D721Med (cell line): ENCODE measurements around the gene GSAP.

Experiments
- DNase-seq: peaks from one replicate; pipeline ENCODE4 v3.0.0; 2011; ENCODE audit warnings: low spot score; ENCODE audit not compliant: insufficient read length
- FAIRE-seq: peaks from 2 replicates; lab custom pipeline; 2011; peaks lifted over from hg19 to GRCh38; lab: Jason Lieb, UNC
- TF ChIP-seq, protein P1 (sequence below): IDR thresholded peaks from 2 replicates; pipeline ENCODE4 v1.5.1; 2012; ENCODE audit warnings: mild to moderate bottlenecking, control low read depth; ENCODE audit not compliant: insufficient read depth; ENCODE audit errors: missing control alignments

The GSAP gene

DNA sequence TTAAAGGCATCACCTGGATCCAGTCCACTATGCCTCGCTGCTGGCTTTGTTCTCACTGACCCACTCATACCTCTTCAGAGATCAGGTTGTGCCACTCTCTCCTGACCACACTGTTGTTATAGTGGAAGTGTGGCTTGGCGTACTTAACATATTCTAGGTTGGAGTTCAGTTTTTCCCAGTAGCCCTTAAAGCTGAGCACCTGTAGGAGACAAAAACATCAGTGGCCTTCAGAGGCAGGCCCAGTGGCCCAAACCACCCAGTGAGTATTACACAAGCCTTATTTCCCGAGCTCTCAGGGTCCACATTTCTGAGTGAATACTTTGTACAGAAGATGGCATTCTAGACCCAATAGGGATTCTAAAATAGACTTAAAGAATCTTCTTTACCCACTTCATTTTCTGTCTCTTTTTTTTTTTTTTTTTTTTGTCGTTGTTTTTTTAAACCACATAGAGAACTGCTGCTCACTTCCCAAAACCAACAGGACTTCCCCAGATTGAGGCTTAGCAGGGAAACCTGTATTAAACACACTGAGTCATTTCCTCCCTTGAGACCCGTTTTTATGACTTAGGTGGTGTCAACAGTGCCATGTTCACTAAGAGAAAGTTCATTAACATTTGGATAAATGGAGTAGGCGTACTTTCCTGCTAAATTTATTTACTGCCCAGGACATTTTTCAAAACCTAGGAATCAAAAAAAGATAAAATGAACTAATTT is 85.8 kb downstream of the GSAP start:
- TF ChIP-seq, protein P1, sequence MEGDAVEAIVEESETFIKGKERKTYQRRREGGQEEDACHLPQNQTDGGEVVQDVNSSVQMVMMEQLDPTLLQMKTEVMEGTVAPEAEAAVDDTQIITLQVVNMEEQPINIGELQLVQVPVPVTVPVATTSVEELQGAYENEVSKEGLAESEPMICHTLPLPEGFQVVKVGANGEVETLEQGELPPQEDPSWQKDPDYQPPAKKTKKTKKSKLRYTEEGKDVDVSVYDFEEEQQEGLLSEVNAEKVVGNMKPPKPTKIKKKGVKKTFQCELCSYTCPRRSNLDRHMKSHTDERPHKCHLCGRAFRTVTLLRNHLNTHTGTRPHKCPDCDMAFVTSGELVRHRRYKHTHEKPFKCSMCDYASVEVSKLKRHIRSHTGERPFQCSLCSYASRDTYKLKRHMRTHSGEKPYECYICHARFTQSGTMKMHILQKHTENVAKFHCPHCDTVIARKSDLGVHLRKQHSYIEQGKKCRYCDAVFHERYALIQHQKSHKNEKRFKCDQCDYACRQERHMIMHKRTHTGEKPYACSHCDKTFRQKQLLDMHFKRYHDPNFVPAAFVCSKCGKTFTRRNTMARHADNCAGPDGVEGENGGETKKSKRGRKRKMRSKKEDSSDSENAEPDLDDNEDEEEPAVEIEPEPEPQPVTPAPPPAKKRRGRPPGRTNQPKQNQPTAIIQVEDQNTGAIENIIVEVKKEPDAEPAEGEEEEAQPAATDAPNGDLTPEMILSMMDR = no peak
- DNase-seq = no peak
- FAIRE-seq = no peak

DNA sequence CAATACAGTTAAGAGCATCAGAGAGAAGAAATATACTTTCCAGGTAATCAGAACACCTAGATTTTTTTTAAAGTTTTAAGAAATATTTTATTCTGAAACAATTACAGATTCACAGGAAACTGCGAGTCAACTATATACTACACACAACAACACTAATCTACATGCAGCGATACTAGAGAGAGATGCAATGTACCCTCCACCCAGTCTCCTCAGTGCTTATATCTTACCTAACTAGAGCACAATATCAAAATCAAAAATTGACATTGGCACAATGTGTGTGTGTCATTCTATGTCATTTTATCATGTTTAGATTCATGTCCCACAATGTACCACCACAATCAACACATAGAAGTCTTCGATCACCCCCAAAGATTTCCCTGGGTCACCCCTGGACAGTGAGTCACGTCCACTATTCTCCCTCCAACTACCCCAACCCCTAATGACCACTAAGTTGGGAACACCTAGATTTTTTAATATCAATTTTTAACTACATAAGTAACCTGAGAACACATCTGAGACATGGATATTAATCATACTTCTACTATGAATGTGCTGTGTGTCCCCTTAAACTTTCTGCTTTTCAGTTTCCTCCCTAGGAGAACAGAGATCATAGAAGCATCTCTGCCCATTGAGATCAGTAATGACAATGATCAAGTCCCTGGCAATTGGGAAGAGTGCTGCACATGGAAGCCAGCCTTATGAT is 86.5 kb downstream of the GSAP start:
- FAIRE-seq = no peak

DNA sequence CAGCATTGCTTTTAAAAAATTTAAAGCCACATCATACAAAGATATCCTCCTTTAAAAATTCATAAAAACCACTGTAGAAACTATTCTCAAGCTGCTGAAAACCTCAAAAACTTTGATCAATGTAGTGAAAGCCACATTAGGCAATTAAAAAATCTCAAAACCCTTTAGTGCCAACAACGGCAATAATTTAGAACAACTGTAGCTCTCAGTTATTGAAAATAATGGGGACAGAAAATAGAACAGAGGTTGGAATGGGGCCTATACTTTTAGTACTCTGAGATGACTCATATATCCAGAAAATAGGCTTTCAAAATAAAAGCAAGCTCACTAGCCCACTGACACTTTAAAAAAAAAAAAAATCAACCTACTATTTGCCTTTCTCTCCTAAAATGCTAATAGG is 87.5 kb downstream of the GSAP start:
- DNase-seq (no peak), FAIRE-seq (no peak)
- TF ChIP-seq, protein P1 = no peak

More for the DNA sequence above, 86.5 kb downstream of the GSAP start:
- no peak for DNase-seq
- TF ChIP-seq, protein P1 = no peak

DNA sequence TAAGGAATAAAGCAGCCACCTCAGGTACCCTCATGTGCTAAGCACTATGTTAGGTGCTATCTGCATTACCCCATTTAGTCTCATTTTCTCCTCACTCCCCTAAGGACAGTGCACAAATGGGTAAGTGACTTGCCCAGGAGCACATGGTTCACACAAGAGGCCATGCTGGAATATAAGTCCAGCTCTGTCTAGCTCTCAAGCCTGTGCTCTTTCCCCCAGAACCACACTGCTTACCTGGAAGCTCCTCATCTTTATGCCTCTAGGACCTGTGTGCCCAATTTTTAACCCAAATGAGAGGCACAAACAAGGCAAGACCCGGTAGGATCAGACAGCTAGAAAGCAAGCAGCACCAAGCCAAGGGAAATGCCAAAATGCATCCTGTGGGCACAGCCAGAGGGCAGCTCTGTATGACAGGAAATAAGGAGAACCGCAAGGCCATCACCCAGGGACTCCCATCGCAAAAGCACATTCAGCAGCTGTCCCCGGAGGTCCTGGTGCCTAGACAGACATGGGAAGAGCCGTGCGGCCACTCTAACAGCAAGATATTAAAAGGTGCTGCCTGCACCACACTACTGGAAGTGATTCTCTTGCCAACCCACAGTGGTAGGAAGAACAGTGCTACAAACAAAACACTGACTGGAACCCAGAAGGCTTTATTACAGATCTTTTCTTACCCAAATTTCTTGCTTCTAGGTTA is 88.1 kb downstream of the GSAP start:
- FAIRE-seq (no peak), DNase-seq (no peak)
- TF ChIP-seq, protein P1 = no peak

DNA sequence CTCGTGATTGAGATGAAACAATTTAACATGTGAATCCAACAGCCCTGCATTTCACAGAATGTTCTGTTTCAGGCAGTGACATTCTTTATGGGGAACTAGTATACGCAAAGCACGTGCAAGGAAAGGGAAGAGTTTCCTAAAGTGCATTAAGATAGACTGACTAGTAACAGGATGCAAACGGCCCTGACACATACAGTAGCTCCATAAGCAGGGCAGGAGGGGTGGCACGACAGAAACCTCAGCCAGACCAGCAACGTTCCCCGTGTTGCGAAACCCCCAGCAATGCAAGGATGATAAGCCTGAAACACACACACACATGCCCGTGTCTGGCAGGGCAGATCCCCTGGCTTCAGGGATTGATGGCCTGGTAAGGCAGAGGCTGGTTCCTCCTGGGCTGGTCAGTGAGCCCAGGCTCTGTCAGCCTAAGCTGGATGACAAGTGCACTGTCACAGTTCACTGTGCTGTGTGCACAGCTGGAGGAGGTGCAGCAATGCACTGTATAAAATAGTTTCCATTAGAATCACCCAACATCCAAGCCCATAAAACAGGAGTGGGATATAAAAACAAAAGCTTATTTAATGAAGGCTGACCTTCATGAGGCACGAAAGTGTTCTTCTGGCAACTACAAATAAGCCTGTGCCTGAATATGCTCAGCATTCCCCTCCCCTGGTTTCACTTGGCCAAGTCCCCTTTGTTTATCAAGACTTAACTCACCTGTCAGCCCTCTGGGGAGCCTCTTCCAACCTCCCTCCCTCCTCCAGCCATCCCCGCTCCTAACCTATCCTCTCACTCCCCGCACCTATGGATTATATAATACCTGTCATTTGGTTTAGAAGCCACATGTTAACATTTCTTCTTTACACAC is 88.8 kb downstream of the GSAP start:
- FAIRE-seq (no peak), DNase-seq (no peak)
- TF ChIP-seq, protein P1 = no peak

DNA sequence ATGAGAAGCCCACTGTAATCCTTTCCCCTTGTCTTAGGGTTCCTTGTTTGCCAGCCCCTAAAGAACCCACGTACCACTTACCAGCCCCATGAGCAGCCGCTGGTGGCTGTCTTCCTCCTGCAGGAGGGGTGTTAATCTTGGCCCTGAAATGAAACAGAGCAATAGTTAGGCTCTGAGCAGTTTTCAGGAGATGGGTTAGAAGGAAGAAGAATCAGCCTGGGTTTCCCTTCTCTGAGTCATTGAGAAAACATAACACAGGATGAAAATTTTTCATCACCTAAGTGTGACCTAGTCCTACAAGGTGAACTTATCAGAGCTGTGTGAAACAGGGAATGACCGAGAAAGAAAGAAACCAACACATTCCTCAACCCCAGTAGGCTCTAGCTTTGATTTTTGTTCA is 90.0 kb downstream of the GSAP start:
- no peak for DNase-seq
- no peak for FAIRE-seq
- TF ChIP-seq, protein P1 = no peak
